ENCODE results near the gene PIM2.

DNA sequence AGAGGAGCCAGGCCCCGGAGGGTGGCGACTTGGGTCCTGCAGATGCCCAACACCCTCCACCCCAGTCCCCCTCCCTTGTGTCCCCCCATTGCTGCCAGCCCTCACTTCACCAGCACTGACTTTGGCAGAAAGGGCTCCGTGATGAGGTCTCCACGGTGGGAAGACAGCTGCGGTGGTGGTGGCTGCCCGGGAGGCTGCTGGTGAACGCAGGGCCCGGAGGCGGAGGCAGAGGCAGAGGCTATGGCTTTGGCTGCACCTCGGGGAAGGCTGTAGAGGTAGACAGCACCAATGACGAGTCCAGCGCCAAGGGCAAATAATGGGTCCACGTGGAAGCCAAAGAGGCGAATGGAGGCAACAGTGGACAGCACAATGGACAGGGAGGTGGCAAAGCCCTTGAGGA lies 14.2 kb downstream of the PIM2 start:
- TF ChIP-seq EP300 (IDR thresholded peaks at IDR 0.05; ENCODE audit: borderline replicate concordance in 1 of 2, low read depth in 1 of 2, low read length in 1 of 2): no peak
- TF ChIP-seq, protein P1, sequence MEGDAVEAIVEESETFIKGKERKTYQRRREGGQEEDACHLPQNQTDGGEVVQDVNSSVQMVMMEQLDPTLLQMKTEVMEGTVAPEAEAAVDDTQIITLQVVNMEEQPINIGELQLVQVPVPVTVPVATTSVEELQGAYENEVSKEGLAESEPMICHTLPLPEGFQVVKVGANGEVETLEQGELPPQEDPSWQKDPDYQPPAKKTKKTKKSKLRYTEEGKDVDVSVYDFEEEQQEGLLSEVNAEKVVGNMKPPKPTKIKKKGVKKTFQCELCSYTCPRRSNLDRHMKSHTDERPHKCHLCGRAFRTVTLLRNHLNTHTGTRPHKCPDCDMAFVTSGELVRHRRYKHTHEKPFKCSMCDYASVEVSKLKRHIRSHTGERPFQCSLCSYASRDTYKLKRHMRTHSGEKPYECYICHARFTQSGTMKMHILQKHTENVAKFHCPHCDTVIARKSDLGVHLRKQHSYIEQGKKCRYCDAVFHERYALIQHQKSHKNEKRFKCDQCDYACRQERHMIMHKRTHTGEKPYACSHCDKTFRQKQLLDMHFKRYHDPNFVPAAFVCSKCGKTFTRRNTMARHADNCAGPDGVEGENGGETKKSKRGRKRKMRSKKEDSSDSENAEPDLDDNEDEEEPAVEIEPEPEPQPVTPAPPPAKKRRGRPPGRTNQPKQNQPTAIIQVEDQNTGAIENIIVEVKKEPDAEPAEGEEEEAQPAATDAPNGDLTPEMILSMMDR (IDR thresholded peaks at IDR 0.05): no peak
- no peak for TF ChIP-seq MEF2A (IDR thresholded peaks at IDR 0.05; ENCODE audit: borderline replicate concordance, low read depth)
- TF ChIP-seq GABPA (IDR thresholded peaks at IDR 0.05; ENCODE audit: low read depth): no peak
- no peak for TF ChIP-seq RAD21 (IDR thresholded peaks at IDR 0.05; ENCODE audit: low read length)
- TF ChIP-seq ELF1 (IDR thresholded peaks at IDR 0.05): no peak
- TF ChIP-seq FOXM1 (IDR thresholded peaks at IDR 0.05; ENCODE audit: low read depth): no peak
